Ramos (cell line): ENCODE measurements around the gene FAHD1.

Experiments
- in situ Hi-C: fragments of 300-500 bp; cut with MboI; formaldehyde crosslinking; loops from one replicate; pipeline ENCODE4 v1.14.3; 2022; ENCODE audit warnings: low sequenced_read_pairs; ENCODE audit not compliant: unreplicated experiment

Gene FAHD1

DNA sequence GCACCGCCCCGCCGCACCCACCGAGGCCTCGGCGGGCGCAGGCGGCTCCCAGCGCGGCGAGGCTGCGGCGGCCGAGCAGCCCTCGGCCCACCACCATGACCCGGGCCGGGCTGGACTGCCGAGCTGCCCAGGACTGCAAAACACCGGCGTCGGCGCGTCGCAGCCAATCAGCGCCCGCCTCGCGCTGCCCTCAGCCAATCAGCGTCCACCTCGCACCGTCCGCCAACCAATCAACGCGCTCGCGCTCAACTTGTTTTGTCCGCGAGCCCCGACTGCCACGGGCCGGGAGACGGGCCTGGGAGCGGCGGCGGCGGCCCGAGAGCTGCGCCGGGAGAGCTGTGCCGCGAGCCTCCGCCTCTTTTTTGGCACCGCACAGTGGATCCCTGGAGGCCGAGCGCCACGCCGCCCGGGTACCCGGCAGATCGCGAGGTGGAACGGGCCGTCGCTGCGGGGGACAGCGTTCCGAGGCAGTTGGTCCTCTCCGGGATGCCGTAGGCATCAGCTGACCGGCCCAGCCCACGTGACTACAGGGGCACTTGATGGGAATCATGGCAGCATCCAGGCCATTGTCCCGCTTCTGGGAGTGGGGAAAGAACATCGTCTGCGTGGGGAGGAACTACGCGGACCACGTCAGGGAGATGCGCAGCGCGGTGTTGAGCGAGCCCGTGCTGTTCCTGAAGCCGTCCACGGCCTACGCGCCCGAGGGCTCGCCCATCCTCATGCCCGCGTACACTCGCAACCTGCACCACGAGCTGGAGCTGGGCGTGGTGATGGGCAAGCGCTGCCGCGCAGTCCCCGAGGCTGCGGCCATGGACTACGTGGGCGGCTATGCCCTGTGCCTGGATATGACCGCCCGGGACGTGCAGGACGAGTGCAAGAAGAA is at the start of gene FAHD1, which contains the start of gene HAGH:
TSS of gene FAHD1 (plus strand) at position 516 of the 883 bp plus-strand sequence. CDS start at position 549, 33 bp downstream.
TSS of gene HAGH (minus strand) at position 135 of the 883 bp plus-strand sequence. CDS start at position 97, 38 bp downstream.
- in situ Hi-C loops = no loop called here

GRCh38 chr16:1777375-1778199 is 49.4 kb upstream of the FAHD1 start:
- in situ Hi-C loops = no loop called here

- in situ Hi-C loops = no loop called here
Observed at GRCh38 chr16:1778200-1779179, 48.5 kb upstream of the FAHD1 start.

DNA sequence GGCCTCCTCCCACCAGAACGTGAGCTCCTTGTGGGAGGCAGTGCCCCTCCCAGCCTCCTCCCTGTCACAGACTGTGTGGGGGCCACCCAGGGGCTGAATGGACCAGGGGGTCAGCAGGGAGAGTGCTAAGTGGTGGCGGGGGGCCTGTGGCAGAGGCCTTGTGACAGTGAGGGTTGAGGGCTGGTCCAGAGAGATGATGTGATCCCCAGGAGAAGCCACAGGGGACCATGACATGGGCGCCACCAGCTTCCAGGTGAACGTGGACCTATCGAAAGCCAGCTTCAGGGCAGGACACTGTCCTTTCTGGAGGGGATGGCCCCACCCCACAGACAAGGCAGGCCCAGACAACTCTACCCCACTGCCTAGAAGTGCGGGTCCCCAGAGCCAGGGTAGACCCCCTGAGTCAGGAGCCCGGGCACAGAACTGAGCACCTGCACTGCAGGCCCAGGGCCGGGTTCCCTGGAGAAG is 47.7 kb upstream of the FAHD1 start:
- in situ Hi-C loops = no loop called here

DNA sequence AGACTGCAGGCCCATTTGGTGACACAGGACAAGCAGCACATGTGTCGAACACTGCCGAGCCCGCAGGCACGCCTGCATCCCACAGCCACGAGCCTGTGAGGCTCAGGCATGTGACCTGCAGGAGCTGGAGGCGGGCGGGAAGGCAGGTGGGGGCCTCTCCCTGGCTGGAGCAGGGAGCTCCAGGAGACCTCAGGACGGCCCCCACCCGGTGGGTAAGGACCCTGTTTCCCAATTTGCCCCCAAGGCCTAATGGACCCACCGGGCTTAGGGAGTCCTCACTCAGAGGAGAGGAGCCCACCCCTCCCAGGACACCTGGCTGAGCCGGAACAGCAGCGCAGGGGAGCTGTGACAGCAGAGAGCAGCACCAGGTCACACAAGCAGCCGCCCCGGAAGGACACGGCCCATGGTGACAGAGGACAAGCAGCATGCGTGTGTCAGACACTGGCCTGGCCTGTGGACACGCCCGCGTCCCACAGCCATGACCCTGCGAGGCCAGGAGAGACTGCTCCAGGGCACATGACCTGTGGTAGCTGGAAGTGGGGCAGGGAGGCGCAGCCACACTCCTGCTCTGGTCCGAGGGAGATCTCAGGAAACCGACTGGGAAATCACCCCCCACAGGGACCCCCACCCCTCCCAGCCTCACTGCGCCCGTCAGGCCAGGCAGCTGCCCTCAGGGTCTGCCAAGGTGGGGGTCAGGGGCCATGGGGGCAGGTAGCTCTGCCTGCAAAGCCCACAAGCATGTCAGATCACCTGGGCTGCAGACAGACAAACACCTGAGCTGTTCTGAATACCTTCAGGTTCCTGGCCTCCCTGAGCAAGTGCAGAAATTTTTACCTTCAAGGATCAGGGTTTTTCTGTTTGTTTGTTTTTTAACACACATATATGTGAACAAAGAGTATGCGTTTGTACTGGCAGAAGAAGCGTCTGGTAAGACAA is 47.0 kb upstream of the FAHD1 start:
- in situ Hi-C loops = no loop called here

DNA sequence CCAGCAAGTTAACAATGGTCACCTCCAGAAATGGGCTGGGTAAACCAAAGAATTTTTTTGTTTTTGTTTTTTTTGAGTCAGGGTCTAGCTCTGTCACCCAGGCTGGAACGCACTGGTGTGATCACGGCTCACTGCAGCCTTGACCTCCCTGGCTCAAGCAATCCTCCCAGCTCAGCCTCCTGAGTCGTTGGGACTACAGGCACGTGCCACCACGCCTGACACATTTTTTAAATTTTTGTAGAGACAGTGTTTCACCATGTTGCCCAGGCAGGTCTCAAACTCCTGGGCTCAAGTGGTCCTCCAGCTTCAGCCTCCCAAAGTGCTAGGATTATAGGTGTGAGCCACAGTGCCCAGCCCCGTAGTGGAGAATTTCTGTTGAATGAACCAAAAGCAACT is 46.3 kb upstream of the FAHD1 start:
- in situ Hi-C loops = no loop called here

DNA sequence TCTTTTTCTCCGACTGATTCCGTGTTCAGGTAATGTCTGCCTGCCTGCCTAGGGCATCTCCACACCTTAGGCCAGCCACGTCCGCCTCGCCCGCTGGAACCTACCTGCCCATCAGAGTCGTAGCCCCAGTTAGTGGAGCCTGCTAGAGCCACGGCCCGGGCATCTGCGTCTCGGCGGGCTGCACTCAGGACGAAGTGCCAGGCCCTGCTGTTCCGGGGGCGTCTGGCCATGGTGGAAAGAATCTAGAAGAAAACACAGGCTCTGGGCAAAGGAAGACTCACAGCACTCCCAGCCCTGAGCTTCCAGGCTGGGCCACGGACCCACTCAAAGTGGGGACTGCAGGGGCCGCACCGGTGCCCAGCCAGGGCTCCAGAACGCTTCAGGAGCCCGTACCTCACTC is 45.8 kb upstream of the FAHD1 start:
- in situ Hi-C loops = no loop called here

DNA sequence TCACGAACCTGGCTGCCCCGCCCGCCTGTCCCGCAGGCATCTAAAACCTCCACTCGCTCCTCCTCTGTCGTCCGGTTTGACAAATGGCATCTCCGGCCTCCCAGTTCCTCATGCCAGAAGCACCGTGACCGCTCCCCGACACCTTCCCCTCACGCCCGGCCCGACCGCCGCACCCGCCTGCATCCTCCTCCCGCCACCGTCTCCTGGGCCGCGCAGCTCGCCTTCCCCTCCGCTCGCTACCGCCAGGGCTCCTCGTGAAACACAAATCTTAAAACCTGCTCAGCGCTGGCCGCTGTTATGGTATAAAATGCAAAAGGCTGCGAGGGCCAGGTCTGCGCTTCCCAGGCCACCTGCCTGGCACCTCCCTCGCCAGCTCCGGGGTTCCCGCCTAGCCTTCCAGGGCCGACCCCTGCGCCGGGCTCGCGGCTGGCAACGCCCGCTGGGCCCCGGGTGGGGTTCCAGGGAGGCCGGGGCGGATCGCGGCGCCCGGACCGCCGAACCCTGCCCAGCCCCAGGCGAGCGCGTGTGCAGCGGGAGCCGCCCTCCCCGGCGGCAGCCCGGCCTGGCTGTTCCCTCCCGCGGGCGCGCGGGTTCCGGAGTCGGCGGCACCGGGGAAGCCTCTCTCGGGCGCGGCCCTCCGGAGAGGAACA is 45.1 kb upstream of the FAHD1 start:
- in situ Hi-C loops = no loop called here

DNA sequence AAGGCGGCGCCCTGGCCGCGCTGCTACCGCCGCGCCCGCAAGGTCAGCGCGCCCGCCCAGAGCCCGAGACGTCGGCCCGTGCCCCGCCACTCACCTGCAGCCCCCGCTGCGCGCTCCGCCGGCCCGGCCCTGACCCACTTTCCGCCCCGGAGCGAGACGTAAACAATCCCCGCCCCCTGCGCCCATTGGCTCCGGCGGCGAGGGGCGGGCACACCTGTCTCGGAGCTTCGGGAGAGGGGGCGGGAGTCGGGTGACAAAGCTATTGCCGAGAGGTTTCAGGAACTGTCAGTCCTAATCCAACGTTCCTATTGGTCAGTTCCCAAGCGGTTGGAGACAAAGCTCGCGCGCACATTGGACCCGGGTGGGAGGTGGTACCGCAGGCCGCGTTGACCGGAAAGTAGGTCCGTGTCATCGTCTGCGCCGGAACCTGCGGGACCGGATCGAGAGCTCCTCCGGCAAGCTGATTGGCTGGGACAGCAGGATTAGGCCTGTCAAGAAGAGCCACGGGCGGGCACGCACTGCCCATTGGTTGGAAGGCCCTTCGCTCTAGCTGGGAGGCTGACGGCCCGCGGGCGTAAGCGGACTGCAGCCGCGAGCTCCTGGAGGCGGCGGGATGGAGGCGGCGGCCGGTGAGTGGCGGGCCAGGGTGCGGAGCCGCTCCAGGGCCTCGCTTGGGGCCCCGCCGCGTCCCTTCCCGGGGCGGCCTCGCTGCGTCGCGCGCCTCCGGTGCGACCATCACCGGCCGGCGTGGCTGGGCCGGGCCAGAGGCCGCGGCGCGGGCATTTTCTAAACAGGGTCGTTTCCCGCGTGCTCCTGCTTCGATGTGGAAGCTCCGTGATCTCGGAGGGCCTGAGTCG is 44.4 kb upstream of the FAHD1 start, which contains the start of the genes NUBP2 and SPSB3:
TSS of gene NUBP2 (plus strand) at position 553 of the 857 bp plus-strand sequence. CDS start at position 614, 61 bp downstream.
TSS of gene SPSB3 (minus strand) at position 164 of the 857 bp plus-strand sequence. CDS start 1,088 bp downstream, outside the sequence.
- in situ Hi-C loops = no loop called here

- in situ Hi-C loops = no loop called here
Observed at GRCh38 chr16:1784977-1785845, 41.8 kb upstream of the FAHD1 start.

DNA sequence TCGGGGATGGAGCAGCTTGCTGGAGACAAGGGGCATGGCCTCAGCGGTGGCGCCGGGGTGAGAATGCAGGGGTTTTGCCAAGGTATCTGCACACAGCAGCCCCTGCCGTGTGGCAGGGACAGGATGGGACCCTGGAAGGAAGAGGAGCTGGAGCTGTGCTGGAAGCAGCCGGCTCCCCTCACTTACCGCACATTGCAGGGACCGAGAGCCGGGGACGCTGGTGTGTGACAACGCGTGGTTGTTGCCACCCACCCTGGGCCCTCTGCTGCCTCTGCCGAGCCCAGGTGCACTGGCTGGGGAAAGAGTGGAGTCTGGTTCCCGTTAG is 41.2 kb upstream of the FAHD1 start:
- in situ Hi-C loops = no loop called here

- in situ Hi-C loops = no loop called here
Observed at GRCh38 chr16:1786242-1787055, 40.6 kb upstream of the FAHD1 start.

DNA sequence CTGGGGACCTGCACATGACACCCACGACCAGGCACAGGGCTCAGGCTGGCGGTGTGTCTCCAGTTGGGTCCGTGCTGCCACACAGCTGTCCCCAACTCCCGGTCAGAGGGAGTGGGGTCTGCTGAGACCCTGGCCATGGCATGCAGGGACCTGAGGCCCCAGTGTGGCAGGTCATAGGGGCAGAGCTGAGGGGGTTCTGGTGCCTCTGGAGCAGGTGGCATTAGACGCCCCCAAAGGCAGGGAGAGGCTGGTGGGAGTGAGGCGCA is 40.0 kb upstream of the FAHD1 start:
- in situ Hi-C loops = no loop called here

DNA sequence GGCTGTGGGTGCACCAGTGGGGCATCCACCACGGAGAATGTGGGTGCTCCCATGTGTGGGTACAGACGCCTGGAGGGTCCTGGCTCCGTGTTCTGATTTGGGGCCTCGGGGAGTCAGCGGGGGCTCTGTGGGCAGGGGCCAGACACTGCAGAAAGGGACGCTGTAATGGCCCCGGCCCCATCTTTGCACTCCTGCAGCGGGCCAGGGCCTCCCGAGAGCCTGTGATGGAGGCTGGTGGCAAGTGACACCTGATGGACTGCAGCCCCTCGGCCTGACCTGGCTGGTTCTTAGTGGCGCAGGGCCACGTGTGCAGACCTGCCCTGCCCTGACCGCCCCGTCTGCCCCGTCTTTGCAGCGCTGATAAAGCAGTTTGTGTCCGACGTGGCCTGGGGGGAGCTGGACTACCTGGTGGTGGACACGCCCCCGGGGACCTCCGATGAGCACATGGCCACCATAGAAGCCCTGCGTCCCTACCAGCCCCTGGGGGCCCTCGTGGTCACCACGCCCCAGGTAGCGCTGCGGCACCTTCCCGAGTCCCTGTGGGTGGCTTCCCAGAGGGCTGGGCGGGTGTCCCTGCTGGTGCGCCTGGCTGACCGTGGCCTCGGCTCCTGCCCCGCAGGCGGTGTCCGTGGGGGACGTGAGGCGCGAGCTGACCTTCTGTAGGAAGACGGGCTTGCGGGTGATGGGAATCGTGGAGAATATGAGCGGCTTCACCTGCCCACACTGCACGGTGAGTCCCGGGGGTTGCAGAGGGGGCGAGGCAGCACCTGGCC is 39.5 kb upstream of the FAHD1 start:
- in situ Hi-C loops = no loop called here

- in situ Hi-C loops = no loop called here
Observed at GRCh38 chr16:1788095-1788707, 38.8 kb upstream of the FAHD1 start.
